NOMO-1 (cell line): ENCODE data around the gene ZNF775.

ENCODE experiments used
- DNase-seq, 2 experiments: peaks; one replicate each; lab custom pipeline; 2025; ENCODE audit not compliant: unreplicated experiment in 2 of 2; lab: John Stamatoyannopoulos, UW

ZNF775 gene

GRCh38 chr7:150378853-150379440 lies at the start of gene ZNF775:
Gene ZNF775, plus strand, starts transcription at chr7:150379330. Its CDS starts 9,141 bp downstream, at chr7:150388471.
- peak; percentile 74 to 92 for DNase-seq

- no peak for DNase-seq
Measured at GRCh38 chr7:150329331-150330120, 49.6 kb upstream of the ZNF775 start.

- DNase-seq: no peak
Measured at GRCh38 chr7:150330211-150330885, 48.8 kb upstream of the ZNF775 start.

- DNase-seq: no peak
Measured at GRCh38 chr7:150332852-150333635, 46.1 kb upstream of the ZNF775 start.

- no peak for DNase-seq
Measured at GRCh38 chr7:150333659-150334058, 45.5 kb upstream of the ZNF775 start.

- DNase-seq: no peak
Measured at GRCh38 chr7:150334108-150334507, 45.0 kb upstream of the ZNF775 start.

GRCh38 chr7:150335108-150335773 lies 43.9 kb upstream of the ZNF775 start:
- no peak for DNase-seq

GRCh38 chr7:150335774-150336112 lies 43.4 kb upstream of the ZNF775 start:
- DNase-seq: no peak

- DNase-seq: no peak
Measured at GRCh38 chr7:150336746-150337145, 42.4 kb upstream of the ZNF775 start.

- DNase-seq: no peak
Measured at GRCh38 chr7:150337179-150337578, 42.0 kb upstream of the ZNF775 start.

GRCh38 chr7:150337659-150338081 lies 41.5 kb upstream of the ZNF775 start:
- no peak for DNase-seq

- no peak for DNase-seq
Measured at GRCh38 chr7:150338166-150338829, 40.8 kb upstream of the ZNF775 start.

- no peak for DNase-seq
Measured at GRCh38 chr7:150339409-150339809, 39.7 kb upstream of the ZNF775 start.

GRCh38 chr7:150340024-150340749 lies 38.9 kb upstream of the ZNF775 start:
- no peak for DNase-seq

GRCh38 chr7:150340875-150341262 lies 38.3 kb upstream of the ZNF775 start:
- no peak for DNase-seq

- DNase-seq: no peak
Measured at GRCh38 chr7:150341263-150342120, 37.6 kb upstream of the ZNF775 start, which contains the start of gene RARRES2. Gene RARRES2, minus strand, starts transcription at chr7:150341629. Its CDS starts 1,020 bp downstream, at chr7:150340609.

GRCh38 chr7:150342121-150342408 lies 37.1 kb upstream of the ZNF775 start:
- DNase-seq: no peak

GRCh38 chr7:150343225-150343624 lies 35.9 kb upstream of the ZNF775 start:
- DNase-seq: no peak

GRCh38 chr7:150344299-150344698 lies 34.8 kb upstream of the ZNF775 start:
- no peak for DNase-seq
